Natural killer cell (primary cell): ENCODE data around the gene SINHCAF. TPM values are rescaled to one million over a fixed set of nuclear protein-coding genes. Genes with fewer than 3 reads are reported as not detected.

Experiments used
- ATAC-seq, 3 donors: fragments of 150-1000 bp in 2 of 3; fragments of 200-7000 bp in 1 of 3; cut with Tn5 transposase; 1 replicate in 1 of 3; 2 replicates in 2 of 3; pipeline ENCODE4 v1.10.0; 2021; ENCODE audit warnings: mild to moderate bottlenecking in 2 of 3, moderate library complexity in 2 of 3
- DNase-seq, 2 donors: peaks; one replicate each; pipeline versions ENCODE4 v3.0.0 to v3.0.0-alpha.2; 2013 to 2021; ENCODE audit warnings: mixed read lengths in 1 of 2
- H3K27ac ChIP-seq: one replicate; pipeline ENCODE4 v1.5.1; 2013; ENCODE audit warnings: mild to moderate bottlenecking, low read length
- H3K27me3 ChIP-seq: one replicate; pipeline ENCODE4 v1.6.1; 2013; ENCODE audit warnings: low read length; ENCODE audit not compliant: control insufficient read depth, insufficient read depth
- H3K36me3 ChIP-seq: one replicate; pipeline ENCODE4 v1.6.1; 2013; ENCODE audit warnings: low read length; ENCODE audit not compliant: control insufficient read depth, insufficient read depth
- H3K4me1 ChIP-seq: one replicate; pipeline ENCODE4 v1.6.1; 2013; ENCODE audit warnings: low read length; ENCODE audit not compliant: control insufficient read depth, insufficient read depth
- H3K4me3 ChIP-seq: one replicate; pipeline ENCODE4 v1.5.1; 2013; ENCODE audit warnings: low read length
- H3K9me3 ChIP-seq: one replicate; pipeline ENCODE4 v1.6.1; 2013; ENCODE audit warnings: low read length; ENCODE audit not compliant: control insufficient read depth, insufficient read depth
- H3K27ac Mint-ChIP-seq, 2 donors: one replicate each; pipeline ENCODE4 v1.8.0; 2022; ENCODE audit warnings: mild to moderate bottlenecking in 2 of 2, mixed read lengths in 2 of 2, moderate library complexity in 1 of 2
- H3K27me3 Mint-ChIP-seq, 2 donors: one replicate each; pipeline ENCODE4 v1.8.0; 2022; ENCODE audit warnings: low read depth in 2 of 2, mixed read lengths in 2 of 2
- H3K36me3 Mint-ChIP-seq: one replicate; pipeline ENCODE4 v1.8.0; 2022; ENCODE audit warnings: mixed read lengths
- H3K4me1 Mint-ChIP-seq, 2 donors: one replicate each; pipeline ENCODE4 v1.8.0; 2022; ENCODE audit warnings: mixed read lengths in 2 of 2
- H3K4me3 Mint-ChIP-seq: one replicate; pipeline ENCODE4 v1.8.0; 2022; ENCODE audit warnings: mild to moderate bottlenecking, moderate library complexity, mixed read lengths
- H3K9me3 Mint-ChIP-seq, 2 donors: one replicate each; pipeline ENCODE4 v1.8.0; 2022; ENCODE audit warnings: mixed read lengths in 2 of 2
- CTCF ChIP-seq: fragments of 200-600 bp; IDR thresholded peaks from one replicate; pipeline ENCODE4 v1.8.0; 2022; ENCODE audit warnings: antibody characterized with exemption
- WGBS: methylation state at CpG from one replicate; pipeline ENCODE4 v1.1.7; 2013; ENCODE audit warnings: missing lambda C conversion rate; ENCODE audit not compliant: insufficient coverage; 5-methylcytosine and 5-hydroxymethylcytosine counted together
- intact Hi-C: fragments of 100-400 bp; cut with micrococcal nuclease; formaldehyde crosslinking; loops from one replicate; pipeline ENCODE4 v1.14.2; 2022
- total RNA-seq, 4 donors: library from RNA; stranded (reverse); fragments of 120-200 nt in 1 of 4; gene quantifications; one replicate each; pipeline versions ENCODE4 v1.2.3 to v1.2.4, GENCODE V29; 2013 to 2022

The SINHCAF gene
- total RNA-seq, 3 donors from 2014 or later (not counting 1 experiment from before 2014, with no cell fraction given) = 40.4 to 55.0 (median 41.0) TPM

- Histone ChIP-seq H3K27ac (no peak overlapping the region), H3K4me3 (no peak overlapping the region), H3K9me3 (no peaks in the 10 kb centered on the region), H3K36me3 (no peaks in the 10 kb centered on the region), H3K27me3 (no peaks in the 10 kb centered on the region), H3K4me1 (no peaks in the 10 kb centered on the region)
- Mint-ChIP-seq H3K4me1 (no peaks in the 10 kb centered on the region), H3K27ac (no peak overlapping the region), H3K4me3 (no peak overlapping the region), H3K36me3 (no peaks in the 10 kb centered on the region), H3K27me3 (peaks cover 6 to 9% of the 10 kb centered on the region in 2 donors), H3K9me3 (no peaks in the 10 kb centered on the region)
- TF ChIP-seq CTCF = no peak
- DNase-seq (no peak), ATAC-seq (no peak)
- 91% methylated on average over 20 of the region's 21 CpGs for WGBS
- intact Hi-C loops = no loop called here
These were observed 44.0 kb upstream of the SINHCAF start for GRCh38 chr12:31369712-31370521.

DNA sequence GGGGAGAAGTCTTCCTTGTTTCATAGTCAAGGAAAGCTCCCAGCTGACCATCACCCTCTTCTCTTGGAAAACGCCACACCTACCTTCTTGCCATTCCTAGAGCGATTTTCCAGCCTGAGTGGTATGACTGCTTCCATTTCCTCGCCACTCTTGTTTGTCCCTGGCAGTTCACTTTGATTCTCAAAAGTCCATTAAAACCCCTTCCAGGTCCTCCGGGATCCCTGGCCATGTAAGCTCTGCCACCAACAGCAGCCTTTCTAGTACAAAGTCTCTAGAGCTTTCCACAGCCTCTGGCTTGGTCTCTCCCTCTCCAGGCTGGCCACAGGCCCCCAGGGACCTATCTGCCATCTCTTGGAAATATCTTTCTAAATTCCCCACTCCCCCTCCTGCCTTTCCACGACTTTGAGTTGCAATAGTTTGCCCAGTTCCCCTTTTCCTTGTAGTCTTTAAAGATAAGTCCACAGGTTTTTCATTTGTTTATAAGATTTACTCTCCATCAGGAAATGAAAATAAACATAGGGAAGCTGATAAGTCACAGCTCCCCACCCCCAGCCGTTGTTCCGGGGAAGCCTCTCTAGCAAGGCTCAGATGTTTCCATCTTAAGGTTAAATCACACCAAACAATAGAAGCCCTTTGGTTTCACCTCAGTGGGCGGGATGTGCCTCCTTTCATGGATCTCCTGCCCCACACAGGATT, 42.9 kb upstream of the SINHCAF start:
- Histone ChIP-seq H3K27ac (no peak overlapping the region), H3K4me1 (peaks cover 4% of the 10 kb centered on the region), H3K27me3 (no peaks in the 10 kb centered on the region), H3K4me3 (no peak overlapping the region), H3K36me3 (no peaks in the 10 kb centered on the region), H3K9me3 (no peaks in the 10 kb centered on the region)
- Mint-ChIP-seq H3K36me3 (no peaks in the 10 kb centered on the region), H3K27me3 (peaks cover 6 to 9% of the 10 kb centered on the region in 2 donors), H3K9me3 (no peaks in the 10 kb centered on the region), H3K27ac (no peak overlapping the region), H3K4me3 (no peak overlapping the region), H3K4me1 (peaks cover 0 to 7% of the 10 kb centered on the region in 2 donors)
- 66% methylated on average over 8 of the region's 8 CpGs for WGBS
- TF ChIP-seq CTCF = no peak
- ATAC-seq (no peak), DNase-seq (no peak)
- intact Hi-C loops = no loop called here

DNA sequence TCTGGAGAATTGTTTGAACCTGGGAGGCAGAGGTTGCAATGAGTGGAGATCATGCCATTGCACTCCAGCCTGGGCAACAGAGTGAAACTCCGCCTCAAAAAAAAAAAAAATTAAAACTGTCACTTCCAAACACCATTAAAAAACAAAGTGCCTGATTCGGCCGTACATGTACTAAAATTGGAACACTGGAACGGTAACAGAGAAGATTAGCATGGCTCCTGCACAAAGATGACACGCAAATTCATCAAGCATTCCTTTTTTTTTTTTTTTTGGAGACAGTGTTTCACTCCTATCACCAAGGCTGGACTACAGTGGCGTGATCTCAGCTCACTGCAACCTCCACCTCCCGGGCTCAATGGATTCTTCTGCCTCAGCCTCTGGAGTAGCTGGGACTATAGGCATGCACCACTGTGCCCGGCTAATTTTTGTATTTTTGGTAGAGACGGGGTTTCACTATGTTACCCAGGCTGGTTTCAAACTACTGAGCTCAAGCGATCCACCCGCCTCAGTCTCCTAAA, 40.2 kb upstream of the SINHCAF start:
- no peak overlapping the region for H3K4me3 Mint-ChIP-seq
- H3K27me3 ChIP-seq = no peaks in the 10 kb centered on the region
- H3K9me3 Mint-ChIP-seq = no peaks in the 10 kb centered on the region
- H3K36me3 ChIP-seq = no peaks in the 10 kb centered on the region
- H3K4me3 ChIP-seq = no peak overlapping the region
- 96% methylated on average over 10 of the region's 11 CpGs for WGBS
- intact Hi-C loops = no loop called here
- H3K27ac Mint-ChIP-seq = no peak overlapping the region
- no peaks in the 10 kb centered on the region for H3K36me3 Mint-ChIP-seq
- no peak overlapping the region for H3K27ac ChIP-seq
- no peak for TF ChIP-seq CTCF
- ATAC-seq = no peak
- peaks cover 20 to 27% of the 10 kb centered on the region in 2 donors for H3K4me1 Mint-ChIP-seq
- peaks cover 25% of the 10 kb centered on the region for H3K4me1 ChIP-seq
- peaks cover 6 to 9% of the 10 kb centered on the region in 2 donors for H3K27me3 Mint-ChIP-seq
- DNase-seq = no peak
- H3K9me3 ChIP-seq = no peaks in the 10 kb centered on the region
